ENCODE results near the gene PARD3B.

GRCh38 chr2:205477016-205477705 lies 931.9 kb downstream of the PARD3B start:
- TF ChIP-seq NFE2L2 (IDR thresholded peaks at IDR 0.05; ENCODE audit: low read depth, low read length) (no peak), CTCF (conservative IDR thresholded peaks at IDR 0.05; ENCODE audit: low read depth, low read length) (no peak), USF2 (IDR thresholded peaks at IDR 0.05; ENCODE audit: low read depth, low read length) (no peak), POLR2A (IDR thresholded peaks at IDR 0.05; ENCODE audit: low read depth, low read length) (no peak), RFX5 (IDR thresholded peaks at IDR 0.05; ENCODE audit: low read depth, low read length) (no peak), MAFK (IDR thresholded peaks at IDR 0.05; ENCODE audit: low read depth, low read length) (no peak), CEBPB (IDR thresholded peaks at IDR 0.05; ENCODE audit: low read depth, low read length) (no peak)
